ENCODE measurements around the gene ZNF541.
A peak's percentile ranks its signal among the peaks of the same experiment; 100 is the strongest.

Gene ZNF541, protein sequence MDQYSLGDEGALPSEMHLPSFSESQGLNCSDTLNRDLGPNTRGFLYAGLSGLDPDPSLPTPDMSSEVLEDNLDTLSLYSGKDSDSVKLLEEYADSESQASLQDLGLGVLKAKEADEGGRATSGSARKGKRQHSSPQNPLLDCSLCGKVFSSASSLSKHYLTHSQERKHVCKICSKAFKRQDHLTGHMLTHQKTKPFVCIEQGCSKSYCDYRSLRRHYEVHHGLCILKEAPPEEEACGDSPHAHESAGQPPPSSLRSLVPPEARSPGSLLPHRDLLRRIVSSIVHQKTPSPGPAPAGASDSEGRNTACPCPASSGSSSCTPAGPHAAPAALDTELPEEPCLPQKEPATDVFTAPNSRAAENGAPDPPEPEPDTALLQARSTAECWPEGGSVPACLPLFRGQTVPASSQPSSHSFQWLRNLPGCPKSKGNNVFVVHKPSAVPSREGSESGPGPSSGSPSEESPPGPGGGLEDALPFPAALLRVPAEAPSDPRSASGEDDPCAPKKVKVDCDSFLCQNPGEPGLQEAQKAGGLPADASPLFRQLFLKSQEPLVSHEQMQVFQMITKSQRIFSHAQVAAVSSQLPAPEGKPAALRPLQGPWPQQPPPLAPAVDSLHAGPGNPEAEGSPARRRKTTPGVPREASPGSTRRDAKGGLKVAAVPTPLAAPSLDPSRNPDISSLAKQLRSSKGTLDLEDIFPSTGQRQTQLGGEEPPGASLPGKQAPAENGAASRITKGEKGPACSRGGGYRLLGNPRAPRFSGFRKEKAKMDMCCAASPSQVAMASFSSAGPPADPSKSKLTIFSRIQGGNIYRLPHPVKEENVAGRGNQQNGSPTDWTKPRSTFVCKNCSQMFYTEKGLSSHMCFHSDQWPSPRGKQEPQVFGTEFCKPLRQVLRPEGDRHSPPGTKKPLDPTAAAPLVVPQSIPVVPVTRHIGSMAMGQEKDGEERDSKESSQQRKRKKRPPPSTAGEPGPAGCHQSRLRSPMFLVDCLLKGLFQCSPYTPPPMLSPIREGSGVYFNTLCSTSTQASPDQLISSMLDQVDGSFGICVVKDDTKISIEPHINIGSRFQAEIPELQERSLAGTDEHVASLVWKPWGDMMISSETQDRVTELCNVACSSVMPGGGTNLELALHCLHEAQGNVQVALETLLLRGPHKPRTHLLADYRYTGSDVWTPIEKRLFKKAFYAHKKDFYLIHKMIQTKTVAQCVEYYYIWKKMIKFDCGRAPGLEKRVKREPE (N-terminal part only)

DNA sequence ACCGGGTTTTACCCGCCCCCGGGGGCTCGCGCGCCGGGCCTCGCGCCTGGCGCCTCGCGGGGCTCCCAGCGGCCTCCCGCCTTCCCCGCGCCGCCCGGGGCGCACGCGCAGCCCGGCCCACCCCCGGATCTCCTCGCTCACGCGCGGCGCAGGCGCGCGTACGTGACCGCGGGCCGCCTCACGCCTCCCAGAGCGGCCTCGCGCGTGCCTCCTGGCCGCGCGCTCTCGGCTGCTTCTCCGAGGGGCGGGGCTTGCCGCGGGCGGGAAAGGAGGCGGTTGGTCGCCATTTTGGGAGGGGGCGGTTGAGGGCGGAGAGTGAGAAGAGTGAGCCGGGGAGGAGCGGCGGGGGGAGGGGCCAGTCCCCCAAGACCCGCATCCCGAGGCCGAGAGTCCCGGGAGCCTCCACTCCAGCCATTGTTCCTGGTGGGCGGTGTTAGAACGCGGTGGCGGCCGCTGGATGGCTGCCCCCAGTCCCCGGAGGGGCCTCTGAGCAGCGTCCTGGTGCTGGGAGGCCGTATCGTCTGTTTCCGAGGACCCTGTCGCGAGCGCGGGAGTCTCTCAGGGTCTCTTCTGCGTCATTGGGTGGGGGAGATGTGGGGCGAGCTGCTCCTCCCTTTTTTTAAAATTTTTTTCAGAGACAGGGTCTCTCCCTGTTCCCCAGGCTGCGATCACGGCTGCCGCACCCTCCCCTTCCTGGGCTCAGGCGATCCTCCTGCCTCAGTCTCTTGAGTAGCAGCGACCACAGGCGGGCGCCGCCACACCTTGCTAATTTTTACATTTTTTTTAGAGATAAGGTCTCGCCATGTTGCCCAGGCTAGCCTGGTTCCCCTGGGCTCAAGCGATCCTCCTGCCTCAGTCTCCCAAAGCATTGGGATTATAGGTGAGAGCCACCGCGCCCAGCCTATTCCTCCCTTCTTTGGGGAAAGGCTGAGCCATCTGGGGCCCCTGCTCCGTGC, at the start of gene ZNF541:
ZNF541 (minus strand) TSS at position 78 of the 956 bp plus-strand sequence. CDS start 17,292 bp downstream, outside the sequence.
- peak; percentile 46 for DNase-seq

DNA sequence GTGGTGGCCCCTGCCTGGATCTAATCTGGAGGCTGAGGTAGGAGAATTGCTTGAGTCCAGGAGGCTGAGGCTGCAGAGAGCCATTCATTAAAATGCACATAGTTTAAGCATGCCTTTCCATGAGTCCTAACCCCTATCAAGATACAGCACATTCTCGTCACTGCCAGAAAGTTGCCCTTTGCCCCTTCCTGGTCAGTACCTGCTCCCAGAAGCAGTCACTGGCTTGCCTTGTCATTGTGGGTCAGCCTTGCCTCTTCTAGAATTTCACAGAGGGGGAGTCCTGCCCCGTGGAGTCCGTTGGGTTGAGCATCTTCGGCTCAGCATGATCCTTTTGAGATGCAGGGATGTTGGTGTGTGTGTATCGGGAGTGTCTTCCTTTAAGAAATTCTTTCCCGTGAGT, 46.8 kb upstream of the ZNF541 start:
- no peak for DNase-seq

DNA sequence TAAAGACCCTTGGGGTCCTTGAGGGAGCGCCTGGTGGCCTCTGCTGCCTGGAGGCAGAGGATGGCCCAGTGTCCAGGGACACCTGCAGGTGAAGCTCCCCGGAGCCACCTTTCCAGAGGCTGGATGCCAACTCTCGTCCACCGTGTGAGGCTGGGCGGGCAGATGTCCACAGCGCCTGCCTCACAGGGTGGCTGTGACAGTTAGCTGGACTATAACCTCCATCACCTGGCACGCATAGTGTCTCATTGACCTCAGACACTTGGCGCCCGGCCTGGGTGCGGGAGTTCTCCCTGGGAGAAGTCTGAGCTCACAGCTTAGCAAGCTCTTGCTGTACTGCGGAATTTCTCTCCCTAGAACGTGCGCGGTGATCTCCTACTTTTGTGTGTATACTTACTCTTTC, 45.8 kb upstream of the ZNF541 start:
- no peak for DNase-seq

DNA sequence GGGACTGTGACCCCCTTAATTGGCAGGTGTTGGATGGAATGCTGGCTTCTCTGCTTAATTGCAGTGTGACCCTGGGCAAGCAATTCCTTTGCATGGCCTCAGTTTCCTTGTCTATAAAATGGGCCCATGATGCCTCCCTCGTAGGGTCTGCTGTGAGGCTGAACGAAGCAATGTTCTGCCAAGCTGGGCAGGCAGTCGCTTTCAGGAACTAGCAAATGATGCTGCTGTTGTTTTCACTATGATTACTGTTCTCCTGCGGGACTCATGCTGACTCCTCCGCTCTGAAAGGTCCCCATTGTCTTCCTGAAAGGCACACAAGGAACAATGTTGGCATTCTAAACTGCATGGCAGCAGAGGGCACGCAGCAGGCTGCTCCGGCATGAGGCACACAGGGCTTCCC, 42.8 kb upstream of the ZNF541 start:
- DNase-seq = no peak

DNA sequence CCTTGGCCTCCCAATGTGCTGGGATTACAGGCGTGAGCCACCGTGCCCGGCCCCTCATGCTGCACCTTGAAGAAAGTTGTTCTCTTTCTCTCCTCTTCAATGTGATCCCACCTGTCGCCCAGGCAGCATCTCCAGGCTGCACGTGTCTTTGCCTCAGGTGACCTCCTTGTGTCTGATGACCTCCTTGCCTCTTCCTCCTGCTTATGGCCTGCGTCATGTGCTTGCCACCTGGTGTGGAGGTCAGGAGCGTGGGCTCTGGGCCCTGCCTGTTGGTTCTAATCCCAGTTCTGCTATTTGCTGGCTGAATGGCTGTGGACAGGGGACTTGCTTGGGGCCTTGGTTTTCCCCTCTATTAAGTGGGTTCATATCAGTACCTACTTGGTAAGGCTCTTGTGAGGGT, 42.3 kb upstream of the ZNF541 start:
- DNase-seq = no peak

DNA sequence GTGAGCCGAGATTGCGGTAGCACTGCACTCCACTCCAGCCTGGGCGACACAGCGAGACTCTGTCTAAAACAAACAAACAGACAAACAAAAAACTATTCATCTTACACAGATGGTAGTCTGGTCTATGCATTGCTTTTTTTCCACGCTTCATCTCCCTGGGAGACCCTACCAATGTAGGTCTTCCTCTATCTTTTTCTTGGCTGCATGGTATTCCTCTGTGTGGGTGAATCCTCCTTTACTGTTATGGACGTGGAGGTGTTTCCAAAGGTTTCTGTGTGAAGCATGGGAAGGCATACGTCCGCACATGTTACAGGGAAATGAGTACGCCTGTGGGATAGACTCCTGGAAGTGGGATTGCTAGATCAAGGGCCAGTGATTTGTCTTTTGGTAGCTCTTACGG, 41.6 kb upstream of the ZNF541 start:
- no peak for DNase-seq

DNA sequence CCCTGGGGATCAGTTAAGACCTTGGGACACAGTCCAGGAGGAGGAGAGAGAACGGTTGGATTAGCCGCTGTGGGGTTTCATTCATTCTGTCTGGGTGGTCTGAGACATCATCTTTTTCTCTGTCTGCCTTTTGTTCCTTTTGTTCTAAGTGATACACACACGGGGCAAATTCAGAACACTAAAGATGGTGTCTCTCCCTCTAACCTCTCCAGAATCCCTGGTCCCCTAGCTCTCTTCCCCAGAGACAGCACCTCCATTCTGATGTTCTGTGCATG, 41.0 kb upstream of the ZNF541 start:
- DNase-seq = no peak

DNA sequence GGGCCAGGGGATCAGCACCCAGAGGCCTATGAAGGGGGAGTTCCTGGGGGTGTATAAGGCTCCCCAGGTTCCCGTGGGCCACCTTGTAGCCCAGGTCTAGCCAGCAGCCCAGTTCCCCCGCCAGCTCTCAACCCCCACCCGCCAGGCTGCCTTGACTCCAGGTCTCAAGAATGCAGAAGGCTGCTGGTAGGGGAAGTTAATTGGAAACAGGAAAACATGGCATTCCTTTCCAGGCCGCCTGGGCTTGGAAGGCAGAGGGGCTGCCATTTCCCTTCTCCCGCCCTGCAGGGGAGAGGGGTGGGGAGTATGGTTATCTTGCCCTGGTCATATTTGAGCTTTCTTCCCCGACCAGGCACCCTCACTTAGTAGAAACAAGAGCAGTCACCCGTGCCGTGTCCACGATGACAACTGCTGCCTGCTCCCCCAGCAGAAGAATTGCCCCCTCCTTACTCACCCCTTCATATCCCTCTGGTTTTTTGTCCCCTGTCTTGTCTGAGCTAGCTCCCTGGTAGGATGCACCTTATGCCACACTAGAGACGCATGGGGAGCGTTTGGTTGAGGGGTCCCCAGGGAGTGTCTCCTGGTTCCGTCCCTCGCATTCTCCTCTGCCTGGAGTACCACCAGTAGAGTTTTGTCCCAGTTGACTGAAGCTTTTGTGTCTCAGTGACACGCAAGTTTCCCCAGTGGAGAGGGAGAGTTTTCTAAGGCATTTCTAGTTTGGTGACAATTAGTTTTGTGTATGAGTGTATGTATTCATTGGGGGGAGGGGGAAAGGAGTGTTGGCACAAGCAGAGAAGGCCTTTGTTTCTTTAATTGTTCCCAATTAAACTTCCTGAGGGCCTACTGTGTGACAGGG, 40.4 kb upstream of the ZNF541 start:
- no peak for DNase-seq

DNA sequence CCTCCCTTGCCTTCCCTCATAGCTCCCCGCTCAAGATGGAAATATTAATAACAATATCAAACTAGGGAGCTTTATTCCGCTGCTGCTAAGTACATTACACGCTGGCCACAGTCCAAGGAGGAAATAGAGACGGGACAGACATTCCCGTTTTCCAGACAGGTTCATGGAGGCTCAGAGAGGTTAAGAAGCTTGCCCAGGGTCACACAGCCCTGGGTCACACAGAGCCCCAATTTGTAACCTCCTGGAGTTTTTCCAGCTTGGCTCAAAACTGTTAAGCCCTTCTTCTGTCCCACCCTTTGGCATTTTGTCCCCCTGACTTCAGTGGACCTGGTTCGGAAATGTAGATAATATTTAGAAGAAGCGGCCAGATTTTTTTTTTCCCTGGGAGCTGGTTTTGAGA, 38.0 kb upstream of the ZNF541 start:
- DNase-seq = no peak

DNA sequence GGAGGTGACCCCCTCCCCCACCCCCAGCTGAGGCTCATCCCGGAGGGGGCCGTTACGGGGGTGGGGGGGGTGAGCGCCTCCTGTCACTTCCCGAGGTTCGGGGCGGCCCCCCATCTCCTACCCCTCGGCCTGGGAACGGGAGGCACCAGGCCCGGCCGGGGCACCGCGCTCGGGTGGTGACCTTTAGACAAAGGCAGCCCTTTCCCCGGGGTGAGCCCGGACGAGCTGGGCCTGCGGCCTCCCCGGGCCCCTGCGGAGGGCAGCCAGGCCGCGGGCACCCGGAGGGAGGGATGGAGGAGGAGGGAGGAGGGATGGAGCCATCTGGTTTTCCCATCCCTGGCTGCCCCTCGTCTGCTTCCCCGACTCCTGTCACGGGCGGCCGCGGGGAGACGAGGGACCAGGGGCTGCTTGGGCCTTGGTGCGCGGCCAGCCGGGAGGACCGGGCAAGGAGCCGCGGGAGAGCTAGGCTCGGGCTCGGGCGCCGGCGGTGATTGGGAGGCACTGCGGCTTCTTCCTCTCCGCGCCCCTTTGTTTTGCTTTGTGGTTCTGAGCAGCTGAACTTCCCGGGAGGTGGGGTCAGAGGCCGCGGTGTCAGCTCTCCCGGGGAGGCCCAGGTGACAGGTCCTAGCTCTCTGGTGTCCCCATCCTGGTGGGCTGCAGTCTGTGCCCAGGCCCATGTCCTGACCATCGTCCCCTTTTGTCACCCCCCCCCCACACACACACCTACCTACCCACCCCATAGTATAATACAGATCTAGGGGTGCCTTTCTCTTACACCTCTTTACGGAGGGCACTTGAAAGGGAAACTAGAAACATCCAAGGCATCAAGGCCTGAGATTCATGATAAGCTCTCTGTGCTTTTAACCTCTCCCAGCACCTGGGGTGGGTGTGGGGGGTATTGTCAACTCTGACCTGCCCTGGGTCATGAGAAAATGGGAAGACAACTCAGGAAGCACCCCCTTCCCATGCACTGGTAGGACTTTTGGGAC, 37.3 kb upstream of the ZNF541 start:
- peak; percentile 51 for DNase-seq

DNA sequence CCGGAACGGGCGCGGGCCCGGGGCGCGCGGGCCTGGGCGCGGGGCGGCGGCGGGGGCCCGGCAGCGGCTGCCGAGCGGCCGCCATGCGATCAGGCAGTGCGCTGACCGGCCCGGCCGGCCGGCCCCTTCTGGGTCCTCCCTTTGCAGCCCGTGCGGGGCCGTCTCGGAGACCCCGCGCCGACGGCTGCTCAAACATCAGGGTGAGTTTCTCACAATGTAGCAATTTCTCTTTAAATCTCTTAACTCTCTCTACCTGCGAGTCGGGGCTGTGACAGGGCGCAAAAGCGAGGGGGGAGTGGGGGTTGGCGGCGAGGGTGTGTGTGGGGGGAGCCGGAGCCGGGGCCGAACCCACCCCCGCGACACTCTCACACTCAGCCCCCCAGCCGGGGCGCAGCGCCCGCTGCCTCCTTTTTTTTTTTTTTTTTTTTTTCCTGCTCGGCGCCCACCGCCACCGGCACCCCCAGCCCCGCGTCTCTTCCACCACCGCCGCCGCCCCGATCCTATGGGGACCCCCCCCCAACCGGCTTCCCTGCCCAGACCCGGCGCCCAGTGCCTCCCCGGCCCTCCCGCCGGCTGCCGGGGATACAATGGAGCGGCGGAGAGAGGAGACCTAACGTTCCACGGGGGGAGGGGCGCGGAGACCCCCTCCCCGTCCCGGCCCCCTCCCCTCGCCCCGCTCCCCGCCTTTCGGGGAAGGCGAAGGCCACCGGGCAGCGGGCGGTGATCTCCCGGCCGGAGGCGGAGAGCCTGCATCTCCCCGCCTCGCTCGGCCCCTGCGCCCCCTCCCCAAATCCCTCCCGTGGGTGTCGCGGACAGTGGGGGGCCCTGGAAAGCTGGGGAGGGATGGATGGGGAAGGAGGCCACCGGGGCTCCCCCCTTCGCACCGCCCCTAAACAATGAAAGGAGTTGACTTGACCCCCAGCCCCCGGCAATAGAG, 36.3 kb upstream of the ZNF541 start, which contains the start of gene BICRA:
BICRA (plus strand) TSS at position 166 of the 937 bp plus-strand sequence. CDS start 64,441 bp downstream, outside the sequence.
- DNase-seq = peak; percentile 77

DNA sequence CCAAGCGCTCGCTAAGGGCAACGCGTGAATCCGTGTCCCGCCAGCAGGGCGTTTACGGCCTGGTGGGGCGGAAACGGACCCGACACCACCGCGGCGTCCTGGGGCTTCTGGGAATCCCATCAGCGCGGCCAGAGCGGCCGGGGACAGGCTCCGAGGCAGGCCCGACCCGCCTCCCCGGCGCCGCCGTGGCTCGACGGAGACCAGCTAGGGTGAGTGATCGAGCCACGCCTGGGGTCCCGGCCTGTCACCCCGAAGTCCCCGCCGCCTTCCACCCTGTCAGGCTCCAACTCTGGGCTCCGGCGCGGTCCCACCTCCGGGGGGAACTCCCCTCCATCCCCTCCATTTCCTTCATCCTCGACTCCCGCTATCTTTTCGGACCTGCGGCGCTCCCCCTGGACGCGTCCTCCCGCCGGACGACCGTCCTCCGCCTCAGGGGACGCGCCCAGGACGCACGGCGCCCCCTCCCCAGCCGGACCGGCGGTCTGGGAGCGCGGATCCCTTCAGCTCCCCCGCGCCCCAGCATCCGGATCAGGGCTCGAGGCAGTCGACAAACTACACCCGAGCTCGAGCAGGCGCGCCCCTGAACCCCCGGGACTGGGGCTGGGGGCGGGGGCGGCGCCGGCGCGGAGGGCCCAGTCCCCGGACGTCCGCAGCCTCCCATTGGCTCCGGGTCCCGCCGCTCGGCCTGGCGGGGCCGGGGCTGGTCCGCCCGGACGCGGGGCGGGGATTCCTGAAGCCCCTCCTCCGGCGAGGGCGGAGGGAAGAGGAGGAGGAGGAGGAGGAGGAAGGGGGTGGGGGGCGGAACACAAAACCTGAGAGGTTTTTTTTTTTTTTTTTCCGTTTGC, 35.3 kb upstream of the ZNF541 start:
- peak; percentile 96 for DNase-seq

DNA sequence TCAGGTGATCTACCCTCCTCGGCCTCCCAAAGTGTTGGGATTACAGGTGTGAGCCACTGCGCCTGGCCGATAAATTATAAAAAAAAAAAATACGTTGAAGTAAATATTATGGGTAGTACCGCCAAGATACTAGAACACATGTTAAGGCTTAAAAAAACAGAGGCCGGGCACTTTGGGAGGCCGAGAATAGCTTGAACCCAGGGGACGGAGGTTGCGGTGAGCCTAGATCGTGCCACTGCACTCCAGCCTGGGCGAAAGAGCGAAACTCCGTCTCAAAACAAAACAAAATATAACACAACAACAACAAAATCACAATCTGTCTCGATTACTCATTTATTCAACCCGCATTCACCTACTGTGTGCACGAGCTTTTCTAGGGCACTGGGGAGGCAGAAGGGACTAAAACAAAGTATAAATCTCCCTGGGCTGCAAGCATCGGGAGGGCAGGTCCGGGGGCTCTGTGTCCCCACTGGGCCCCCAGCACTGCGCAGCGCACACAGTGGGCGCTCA, 34.7 kb upstream of the ZNF541 start:
- no peak for DNase-seq

DNA sequence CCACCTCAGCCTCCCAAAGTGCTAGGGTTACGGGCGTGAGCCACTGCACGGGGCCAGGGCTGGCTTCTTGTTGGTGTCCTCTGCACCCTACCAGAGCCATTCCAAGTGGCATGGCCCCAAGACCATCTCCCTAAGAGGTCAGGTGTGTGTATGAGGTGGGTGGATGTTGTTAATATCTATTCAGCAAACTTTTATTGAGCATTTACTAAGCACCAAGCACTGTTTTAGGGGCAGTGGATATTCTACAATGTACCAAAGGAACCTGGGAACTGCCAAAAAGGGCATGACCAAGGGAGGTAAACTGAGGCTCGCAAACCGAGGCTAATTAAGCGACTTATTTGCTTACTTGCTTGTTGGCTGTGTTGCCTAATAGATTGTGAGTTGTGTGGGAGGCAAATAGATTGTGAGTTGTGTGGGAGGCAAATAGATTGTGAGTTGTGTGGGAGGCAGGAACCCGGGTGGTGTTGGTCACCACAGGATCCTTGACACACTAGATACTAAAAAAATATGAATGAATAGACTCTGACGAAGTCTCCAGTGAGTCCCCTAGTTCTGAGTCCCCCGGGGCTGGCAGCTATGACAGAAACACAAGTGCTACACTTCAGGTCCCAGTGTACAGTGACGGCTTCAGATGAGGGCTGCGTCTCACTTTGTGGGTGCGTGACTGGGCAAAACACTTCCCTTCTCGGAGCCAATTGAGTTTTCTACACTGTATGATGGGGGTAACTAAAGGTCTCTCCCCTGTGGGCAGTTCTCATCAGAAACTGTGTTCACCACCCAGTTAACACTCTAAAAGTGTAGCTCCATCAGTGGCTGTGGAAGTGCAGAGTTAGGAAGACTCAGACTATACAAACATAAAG, 31.0 kb upstream of the ZNF541 start:
- no peak for DNase-seq

DNA sequence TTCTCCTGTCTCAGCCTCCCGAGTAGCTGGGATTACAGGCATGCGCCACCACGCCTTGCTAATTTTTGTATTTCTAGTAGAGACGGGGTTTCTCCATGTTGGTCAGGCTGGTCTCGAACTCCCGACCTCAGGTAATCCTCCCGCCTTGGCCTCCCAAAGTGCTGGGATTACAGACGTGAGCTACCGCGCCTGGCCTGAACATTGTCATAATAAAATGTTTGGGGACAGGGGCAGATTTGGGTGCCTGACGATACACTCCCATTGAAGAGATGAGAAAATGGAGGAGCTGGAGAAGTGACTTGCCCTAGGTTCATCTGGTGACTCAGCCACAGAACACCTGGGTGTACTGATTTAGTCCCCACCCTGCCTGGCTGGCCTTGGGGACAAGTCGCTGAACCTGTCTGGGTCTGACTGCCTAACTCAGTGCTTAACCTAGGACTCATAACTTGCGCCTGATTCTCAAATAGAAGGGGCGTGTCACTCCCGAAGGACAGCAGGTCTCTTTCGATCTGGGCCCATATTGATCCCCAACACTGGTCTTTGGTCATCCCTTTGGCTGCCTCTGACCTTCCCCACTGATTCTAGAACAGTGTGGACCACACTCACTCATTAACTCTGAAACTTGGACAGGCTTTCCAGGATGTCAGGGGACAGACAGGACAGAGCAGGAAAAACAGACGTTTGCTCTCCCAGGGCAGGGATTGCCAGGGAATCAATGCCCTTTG, 28.4 kb upstream of the ZNF541 start:
- no peak for DNase-seq

Measured in activated CD4-positive, alpha-beta T cell treated with anti-CD3 and anti-CD28 coated beads, Interleukin-2, amount 50 U/mL, for 16 hours (primary cell).